Measurements from ENCODE around the gene IMPDH2.

The IMPDH2 gene

GRCh38 chr3:49017229-49017970 is 11.8 kb downstream of the IMPDH2 start:
- no peaks in the 10 kb centered on the region for H3K27me3 ChIP-seq (ENCODE audit: insufficient read depth, poor library complexity, severe bottlenecking)
- TF ChIP-seq CTCF (IDR thresholded peaks at IDR 0.05; ENCODE audit: insufficient read depth, low read length) (no peak), SPI1 (IDR thresholded peaks at IDR 0.05; ENCODE audit: borderline replicate concordance, low read depth) (no peak)
- peak overlapping the region; percentile 99 for H3K27ac ChIP-seq (replicated peaks)
- peak; percentile 46 to 69 for DNase-seq (ENCODE audit: low read depth in 1 of 2, low spot score in 1 of 2)
- peak overlapping the region; percentile 80 for H3K4me3 ChIP-seq (replicated peaks; ENCODE audit: insufficient read depth, low read length)

GRCh38 chr3:49016414-49017228 is 12.6 kb downstream of the IMPDH2 start:
- Histone ChIP-seq H3K27me3 (ENCODE audit: insufficient read depth, poor library complexity, severe bottlenecking) (no peaks in the 10 kb centered on the region), H3K4me3 (replicated peaks; ENCODE audit: insufficient read depth, low read length) (no peak overlapping the region), H3K27ac (replicated peaks) (no peak overlapping the region)
- TF ChIP-seq POLR2AphosphoS5 (IDR thresholded peaks at IDR 0.05; ENCODE audit: low read depth) (no peak), CTCF (IDR thresholded peaks at IDR 0.05; ENCODE audit: insufficient read depth, low read length) (no peak), SPI1 (IDR thresholded peaks at IDR 0.05; ENCODE audit: borderline replicate concordance, low read depth) (no peak), REST (IDR thresholded peaks at IDR 0.05; ENCODE audit: insufficient replicate concordance, low read depth) (no peak), GABPA (IDR thresholded peaks at IDR 0.05; ENCODE audit: low read depth) (no peak)
- no peak for DNase-seq (ENCODE audit: low read depth in 1 of 2, low spot score in 1 of 2)

GRCh38 chr3:49015765-49016164 is 13.4 kb downstream of the IMPDH2 start:
- Histone ChIP-seq H3K27me3 (ENCODE audit: insufficient read depth, poor library complexity, severe bottlenecking) (no peaks in the 10 kb centered on the region), H3K27ac (replicated peaks) (no peak overlapping the region), H3K4me3 (replicated peaks; ENCODE audit: insufficient read depth, low read length) (no peak overlapping the region)
- DNase-seq (ENCODE audit: low read depth in 1 of 2, low spot score in 1 of 2) = no peak
- no peak for TF ChIP-seq SPI1 (IDR thresholded peaks at IDR 0.05; ENCODE audit: borderline replicate concordance, low read depth)
- no peak for TF ChIP-seq REST (IDR thresholded peaks at IDR 0.05; ENCODE audit: insufficient replicate concordance, low read depth)
- no peak for TF ChIP-seq POLR2AphosphoS5 (IDR thresholded peaks at IDR 0.05; ENCODE audit: low read depth)
- TF ChIP-seq GABPA (IDR thresholded peaks at IDR 0.05; ENCODE audit: low read depth) = no peak
- no peak for TF ChIP-seq CTCF (IDR thresholded peaks at IDR 0.05; ENCODE audit: insufficient read depth, low read length)

Data from HL-60 (cell line).